Fibroblast of the aortic adventitia (primary cell): ENCODE measurements around the gene ENKD1. TPM values are rescaled to one million over a fixed set of nuclear protein-coding genes. Genes with fewer than 3 reads are reported as not detected.

Source experiments
- DNase-seq: peaks from one replicate; pipeline ENCODE4 v3.0.0-alpha.2; 2010; ENCODE audit warnings: low read depth
- H3K4me3 ChIP-seq: 2 replicates; pipeline ENCODE4 v1.5.1; 2011; ENCODE audit warnings: low read depth, mild to moderate bottlenecking, control low read depth, low read length, moderate library complexity
- total RNA-seq: library from RNA; depleted of rRNA; stranded (reverse); fragments of >200 nt; gene quantifications from 2 replicates; pipeline ENCODE4 v1.2.3, GENCODE V29; 2012; ENCODE audit warnings: low replicate concordance
- TF ChIP-seq, protein P1 (sequence below): IDR thresholded peaks from 2 replicates; pipeline ENCODE4 v1.5.1; 2011; ENCODE audit warnings: mild to moderate bottlenecking, low read length, control low read depth, inconsistent platforms; ENCODE audit not compliant: insufficient read depth

The ENKD1 gene
- total RNA-seq, result 14.1 and 19.2 TPM in 2 replicates

- peak within 1 kb of the TSS; percentile 76 for H3K4me3 ChIP-seq
- peak; percentile 61 for DNase-seq
- TF ChIP-seq, protein P1, sequence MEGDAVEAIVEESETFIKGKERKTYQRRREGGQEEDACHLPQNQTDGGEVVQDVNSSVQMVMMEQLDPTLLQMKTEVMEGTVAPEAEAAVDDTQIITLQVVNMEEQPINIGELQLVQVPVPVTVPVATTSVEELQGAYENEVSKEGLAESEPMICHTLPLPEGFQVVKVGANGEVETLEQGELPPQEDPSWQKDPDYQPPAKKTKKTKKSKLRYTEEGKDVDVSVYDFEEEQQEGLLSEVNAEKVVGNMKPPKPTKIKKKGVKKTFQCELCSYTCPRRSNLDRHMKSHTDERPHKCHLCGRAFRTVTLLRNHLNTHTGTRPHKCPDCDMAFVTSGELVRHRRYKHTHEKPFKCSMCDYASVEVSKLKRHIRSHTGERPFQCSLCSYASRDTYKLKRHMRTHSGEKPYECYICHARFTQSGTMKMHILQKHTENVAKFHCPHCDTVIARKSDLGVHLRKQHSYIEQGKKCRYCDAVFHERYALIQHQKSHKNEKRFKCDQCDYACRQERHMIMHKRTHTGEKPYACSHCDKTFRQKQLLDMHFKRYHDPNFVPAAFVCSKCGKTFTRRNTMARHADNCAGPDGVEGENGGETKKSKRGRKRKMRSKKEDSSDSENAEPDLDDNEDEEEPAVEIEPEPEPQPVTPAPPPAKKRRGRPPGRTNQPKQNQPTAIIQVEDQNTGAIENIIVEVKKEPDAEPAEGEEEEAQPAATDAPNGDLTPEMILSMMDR, result no peak
Observed at GRCh38 chr16:67666559-67667452, at the start of gene ENKD1, which contains the start of gene C16orf86. TSS of gene ENKD1 (minus strand) at chr16:67666750. CDS start at chr16:67666442, 308 bp downstream. TSS of gene C16orf86 (plus strand) at chr16:67666814. CDS start at chr16:67666971, 157 bp downstream.

DNA sequence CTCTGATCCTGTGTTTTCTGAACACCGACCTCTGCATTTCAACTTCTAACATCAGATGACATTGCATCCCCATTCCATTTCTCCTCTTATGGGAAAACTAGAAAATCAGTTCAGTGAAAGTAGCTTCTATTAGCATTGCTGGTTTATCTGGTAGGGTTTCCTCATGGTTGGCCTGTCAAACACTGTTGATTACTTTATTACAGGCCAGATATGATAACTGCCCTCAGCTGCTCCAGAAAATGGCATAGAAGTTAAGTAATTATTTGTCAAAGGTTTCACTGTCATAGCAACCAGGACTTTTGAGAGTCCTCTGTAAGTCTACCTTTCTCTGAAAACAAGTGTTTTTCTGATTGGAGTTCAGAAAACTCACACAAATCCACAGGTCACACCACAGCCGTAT is 49.5 kb upstream of the ENKD1 start:
- TF ChIP-seq, protein P1, result no peak
- no peak overlapping the region for H3K4me3 ChIP-seq
- DNase-seq, result no peak

- TF ChIP-seq, protein P1, result no peak
- DNase-seq, result no peak
- H3K4me3 ChIP-seq, result no peak overlapping the region
Observed at GRCh38 chr16:67714522-67714921, 48.0 kb upstream of the ENKD1 start.

- H3K4me3 ChIP-seq, result no peak overlapping the region
- DNase-seq, result no peak
- TF ChIP-seq, protein P1, result no peak
Observed at GRCh38 chr16:67713647-67714273, 47.2 kb upstream of the ENKD1 start.

DNA sequence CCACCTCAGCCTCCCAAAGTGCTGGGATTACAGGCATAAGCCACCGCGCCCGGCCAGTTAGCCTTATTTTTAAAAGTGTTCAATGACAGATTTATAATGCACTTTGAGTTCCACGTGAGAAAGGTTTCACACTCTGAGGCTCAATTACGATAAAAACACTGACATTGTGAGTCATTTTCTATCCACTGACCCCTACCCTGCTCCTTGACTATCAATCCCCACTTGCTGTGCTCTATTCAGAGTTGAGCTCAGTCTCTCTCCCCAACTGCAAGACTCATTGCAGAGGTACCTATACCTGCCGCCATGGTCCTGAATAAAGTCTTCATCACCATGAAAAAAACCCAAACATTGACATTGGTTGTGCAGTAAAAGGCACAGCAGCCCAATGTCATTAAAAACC is 44.1 kb upstream of the ENKD1 start:
- TF ChIP-seq, protein P1, result no peak
- no peak overlapping the region for H3K4me3 ChIP-seq
- DNase-seq, result no peak

DNA sequence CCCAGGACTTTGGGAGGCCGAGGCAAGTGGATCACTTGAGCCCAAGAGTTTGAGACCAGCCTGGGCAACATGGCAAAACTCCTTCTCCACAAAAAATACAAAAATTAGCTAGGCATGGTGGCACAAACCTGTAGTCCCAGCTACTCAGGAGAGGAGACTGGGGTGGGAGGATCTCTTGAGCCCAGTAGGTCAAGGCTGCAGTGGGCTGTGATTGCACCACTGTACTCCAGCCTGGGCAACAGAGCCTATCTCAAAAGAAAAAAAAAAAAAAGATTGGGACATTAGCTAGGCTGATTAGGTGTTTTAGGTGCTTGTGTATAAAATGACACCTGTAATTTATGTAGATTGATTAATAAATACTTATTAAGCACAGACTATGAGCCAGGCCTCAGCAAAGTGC is 42.5 kb upstream of the ENKD1 start:
- DNase-seq, result no peak
- no peak overlapping the region for H3K4me3 ChIP-seq
- TF ChIP-seq, protein P1, result no peak
